B cell (primary cell): ENCODE data around the gene LEMD2.

Experiments used
- EZH2 ChIP-seq: IDR thresholded peaks from 2 replicates; pipeline ENCODE4 v1.6.1; 2012; ENCODE audit warnings: borderline replicate concordance, low read depth, mild to moderate bottlenecking, moderate library complexity, low read length; ENCODE audit not compliant: insufficient read depth, poor library complexity, severe bottlenecking
- TF ChIP-seq, protein P1 (sequence below): fragments of 200-600 bp; IDR thresholded peaks from one replicate; pipeline ENCODE4 v1.8.0; 2022; ENCODE audit warnings: antibody characterized with exemption, mild to moderate bottlenecking

DNA sequence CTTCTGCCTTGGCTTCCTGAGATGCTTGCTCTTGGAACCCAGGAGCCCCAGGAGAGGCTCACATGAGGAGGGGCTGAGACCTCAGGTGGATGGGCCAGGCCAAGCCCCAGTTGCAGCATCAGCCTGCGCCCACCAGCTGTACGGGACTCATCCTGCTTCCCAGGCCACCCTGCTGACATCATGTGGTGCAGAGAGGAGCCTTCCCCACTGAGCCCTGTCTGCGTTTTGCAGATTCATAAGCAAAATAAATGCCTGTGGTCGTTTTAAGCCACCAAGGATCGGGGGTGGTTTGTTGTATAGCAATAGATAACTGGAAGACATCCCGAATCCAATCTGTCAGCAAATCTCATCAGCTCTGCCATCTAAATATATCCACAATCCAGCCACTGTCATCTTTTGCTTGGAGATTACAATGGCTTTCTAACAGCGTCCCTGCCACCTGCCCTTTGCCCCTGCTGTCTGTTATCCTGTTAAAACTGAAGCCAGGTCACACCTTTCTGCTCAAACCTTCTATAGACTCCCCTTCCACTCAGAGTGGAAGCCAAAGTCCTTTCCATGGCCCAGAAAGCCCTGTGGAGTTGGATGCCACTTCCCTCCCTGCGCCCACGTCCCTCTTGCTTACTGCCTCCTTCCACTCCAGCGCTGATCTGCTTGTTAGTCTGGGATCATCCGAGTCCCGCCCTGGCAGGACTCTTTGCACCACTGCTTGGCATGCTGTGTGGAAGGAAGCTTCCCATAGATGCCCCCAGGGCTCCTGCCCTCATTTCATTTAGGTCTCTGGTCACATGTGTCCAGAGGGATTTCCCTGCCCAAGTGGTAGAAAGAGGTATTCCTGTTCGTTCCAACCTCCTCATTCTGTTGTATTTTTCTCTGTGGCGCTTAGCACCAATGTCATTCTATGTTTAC lies 38.9 kb upstream of the LEMD2 start:
- TF ChIP-seq, protein P1, sequence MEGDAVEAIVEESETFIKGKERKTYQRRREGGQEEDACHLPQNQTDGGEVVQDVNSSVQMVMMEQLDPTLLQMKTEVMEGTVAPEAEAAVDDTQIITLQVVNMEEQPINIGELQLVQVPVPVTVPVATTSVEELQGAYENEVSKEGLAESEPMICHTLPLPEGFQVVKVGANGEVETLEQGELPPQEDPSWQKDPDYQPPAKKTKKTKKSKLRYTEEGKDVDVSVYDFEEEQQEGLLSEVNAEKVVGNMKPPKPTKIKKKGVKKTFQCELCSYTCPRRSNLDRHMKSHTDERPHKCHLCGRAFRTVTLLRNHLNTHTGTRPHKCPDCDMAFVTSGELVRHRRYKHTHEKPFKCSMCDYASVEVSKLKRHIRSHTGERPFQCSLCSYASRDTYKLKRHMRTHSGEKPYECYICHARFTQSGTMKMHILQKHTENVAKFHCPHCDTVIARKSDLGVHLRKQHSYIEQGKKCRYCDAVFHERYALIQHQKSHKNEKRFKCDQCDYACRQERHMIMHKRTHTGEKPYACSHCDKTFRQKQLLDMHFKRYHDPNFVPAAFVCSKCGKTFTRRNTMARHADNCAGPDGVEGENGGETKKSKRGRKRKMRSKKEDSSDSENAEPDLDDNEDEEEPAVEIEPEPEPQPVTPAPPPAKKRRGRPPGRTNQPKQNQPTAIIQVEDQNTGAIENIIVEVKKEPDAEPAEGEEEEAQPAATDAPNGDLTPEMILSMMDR = no peak
- TF ChIP-seq EZH2 = no peak
